ENCODE data around the gene ADGRG2.

GRCh38 chrX:19024366-19024765 is 97.9 kb downstream of the ADGRG2 start:
- no peak for TF ChIP-seq EZH2phosphoT487 (IDR thresholded peaks at IDR 0.05; ENCODE audit: borderline replicate concordance, low read length)
- no peak for TF ChIP-seq CTCF (conservative IDR thresholded peaks at IDR 0.05; ENCODE audit: low read depth, low read length)
- TF ChIP-seq EZH2 (IDR thresholded peaks at IDR 0.05; ENCODE audit: low read length, unreplicated experiment), result no peak
